ENCODE results near the gene CSE1L.

The CSE1L gene, protein sequence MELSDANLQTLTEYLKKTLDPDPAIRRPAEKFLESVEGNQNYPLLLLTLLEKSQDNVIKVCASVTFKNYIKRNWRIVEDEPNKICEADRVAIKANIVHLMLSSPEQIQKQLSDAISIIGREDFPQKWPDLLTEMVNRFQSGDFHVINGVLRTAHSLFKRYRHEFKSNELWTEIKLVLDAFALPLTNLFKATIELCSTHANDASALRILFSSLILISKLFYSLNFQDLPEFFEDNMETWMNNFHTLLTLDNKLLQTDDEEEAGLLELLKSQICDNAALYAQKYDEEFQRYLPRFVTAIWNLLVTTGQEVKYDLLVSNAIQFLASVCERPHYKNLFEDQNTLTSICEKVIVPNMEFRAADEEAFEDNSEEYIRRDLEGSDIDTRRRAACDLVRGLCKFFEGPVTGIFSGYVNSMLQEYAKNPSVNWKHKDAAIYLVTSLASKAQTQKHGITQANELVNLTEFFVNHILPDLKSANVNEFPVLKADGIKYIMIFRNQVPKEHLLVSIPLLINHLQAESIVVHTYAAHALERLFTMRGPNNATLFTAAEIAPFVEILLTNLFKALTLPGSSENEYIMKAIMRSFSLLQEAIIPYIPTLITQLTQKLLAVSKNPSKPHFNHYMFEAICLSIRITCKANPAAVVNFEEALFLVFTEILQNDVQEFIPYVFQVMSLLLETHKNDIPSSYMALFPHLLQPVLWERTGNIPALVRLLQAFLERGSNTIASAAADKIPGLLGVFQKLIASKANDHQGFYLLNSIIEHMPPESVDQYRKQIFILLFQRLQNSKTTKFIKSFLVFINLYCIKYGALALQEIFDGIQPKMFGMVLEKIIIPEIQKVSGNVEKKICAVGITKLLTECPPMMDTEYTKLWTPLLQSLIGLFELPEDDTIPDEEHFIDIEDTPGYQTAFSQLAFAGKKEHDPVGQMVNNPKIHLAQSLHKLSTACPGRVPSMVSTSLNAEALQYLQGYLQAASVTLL

DNA sequence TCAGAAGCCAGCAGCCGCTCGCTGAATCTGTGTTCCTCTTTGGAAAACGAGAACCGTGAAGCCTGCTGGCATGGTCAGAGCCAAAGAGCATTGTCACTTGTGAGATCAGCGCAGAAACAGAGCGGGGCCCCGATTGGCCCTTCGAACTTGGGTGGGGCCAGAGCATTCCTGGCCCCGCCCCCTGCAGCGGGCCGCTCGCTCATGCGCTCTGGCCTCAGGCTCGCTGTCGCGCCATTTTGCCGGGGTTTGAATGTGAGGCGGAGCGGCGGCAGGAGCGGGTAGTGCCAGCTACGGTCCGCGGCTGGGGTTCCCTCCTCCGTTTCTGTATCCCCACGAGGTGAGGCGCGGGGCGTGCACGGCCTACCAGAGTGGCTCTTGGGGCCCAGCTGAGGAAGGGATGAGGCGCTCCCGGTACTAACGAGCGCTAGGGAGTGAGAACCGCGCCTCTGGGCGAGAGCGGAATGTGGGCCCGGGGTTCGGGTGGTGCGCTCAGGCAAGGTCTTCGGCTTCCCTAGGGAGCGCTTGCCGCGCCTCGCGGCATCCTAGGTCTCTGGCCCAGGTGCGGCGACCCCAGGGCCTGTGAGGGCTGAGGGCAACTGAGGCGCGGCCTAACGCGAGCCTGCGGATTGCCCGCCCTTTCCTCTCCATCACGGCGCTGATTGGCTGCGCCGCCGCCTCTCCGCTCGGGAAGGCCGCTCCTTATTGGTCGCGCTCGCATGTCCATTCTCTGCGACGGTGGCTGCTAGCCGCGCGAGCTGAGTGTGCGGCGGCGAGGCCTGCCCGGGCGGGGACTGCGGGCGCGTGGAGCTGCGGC lies at the start of gene CSE1L:
TSS of gene CSE1L (plus strand) at position 226 of the 814 bp plus-strand sequence. CDS start 12,152 bp downstream, outside the sequence.
- DNase-seq (ENCODE audit: low read depth) = peak; percentile 97
- TF ChIP-seq, protein P1, sequence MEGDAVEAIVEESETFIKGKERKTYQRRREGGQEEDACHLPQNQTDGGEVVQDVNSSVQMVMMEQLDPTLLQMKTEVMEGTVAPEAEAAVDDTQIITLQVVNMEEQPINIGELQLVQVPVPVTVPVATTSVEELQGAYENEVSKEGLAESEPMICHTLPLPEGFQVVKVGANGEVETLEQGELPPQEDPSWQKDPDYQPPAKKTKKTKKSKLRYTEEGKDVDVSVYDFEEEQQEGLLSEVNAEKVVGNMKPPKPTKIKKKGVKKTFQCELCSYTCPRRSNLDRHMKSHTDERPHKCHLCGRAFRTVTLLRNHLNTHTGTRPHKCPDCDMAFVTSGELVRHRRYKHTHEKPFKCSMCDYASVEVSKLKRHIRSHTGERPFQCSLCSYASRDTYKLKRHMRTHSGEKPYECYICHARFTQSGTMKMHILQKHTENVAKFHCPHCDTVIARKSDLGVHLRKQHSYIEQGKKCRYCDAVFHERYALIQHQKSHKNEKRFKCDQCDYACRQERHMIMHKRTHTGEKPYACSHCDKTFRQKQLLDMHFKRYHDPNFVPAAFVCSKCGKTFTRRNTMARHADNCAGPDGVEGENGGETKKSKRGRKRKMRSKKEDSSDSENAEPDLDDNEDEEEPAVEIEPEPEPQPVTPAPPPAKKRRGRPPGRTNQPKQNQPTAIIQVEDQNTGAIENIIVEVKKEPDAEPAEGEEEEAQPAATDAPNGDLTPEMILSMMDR (IDR thresholded peaks at IDR 0.05; ENCODE audit: low read depth, low read length) = no peak
- TF ChIP-seq, protein P2, sequence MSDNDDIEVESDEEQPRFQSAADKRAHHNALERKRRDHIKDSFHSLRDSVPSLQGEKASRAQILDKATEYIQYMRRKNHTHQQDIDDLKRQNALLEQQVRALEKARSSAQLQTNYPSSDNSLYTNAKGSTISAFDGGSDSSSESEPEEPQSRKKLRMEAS (IDR thresholded peaks at IDR 0.05; ENCODE audit: low read depth, low read length) = peak; percentile 94
- peak; percentile 95 for TF ChIP-seq POLR2A (IDR thresholded peaks at IDR 0.05; ENCODE audit: extremely low read depth, insufficient read length)
- peak; percentile 98 for TF ChIP-seq MYC (IDR thresholded peaks at IDR 0.05; ENCODE audit: low read depth, low read length)
- H3K4me3 ChIP-seq (ENCODE audit: low read depth, low read length) = peak within 1 kb of the TSS; percentile 91

DNA sequence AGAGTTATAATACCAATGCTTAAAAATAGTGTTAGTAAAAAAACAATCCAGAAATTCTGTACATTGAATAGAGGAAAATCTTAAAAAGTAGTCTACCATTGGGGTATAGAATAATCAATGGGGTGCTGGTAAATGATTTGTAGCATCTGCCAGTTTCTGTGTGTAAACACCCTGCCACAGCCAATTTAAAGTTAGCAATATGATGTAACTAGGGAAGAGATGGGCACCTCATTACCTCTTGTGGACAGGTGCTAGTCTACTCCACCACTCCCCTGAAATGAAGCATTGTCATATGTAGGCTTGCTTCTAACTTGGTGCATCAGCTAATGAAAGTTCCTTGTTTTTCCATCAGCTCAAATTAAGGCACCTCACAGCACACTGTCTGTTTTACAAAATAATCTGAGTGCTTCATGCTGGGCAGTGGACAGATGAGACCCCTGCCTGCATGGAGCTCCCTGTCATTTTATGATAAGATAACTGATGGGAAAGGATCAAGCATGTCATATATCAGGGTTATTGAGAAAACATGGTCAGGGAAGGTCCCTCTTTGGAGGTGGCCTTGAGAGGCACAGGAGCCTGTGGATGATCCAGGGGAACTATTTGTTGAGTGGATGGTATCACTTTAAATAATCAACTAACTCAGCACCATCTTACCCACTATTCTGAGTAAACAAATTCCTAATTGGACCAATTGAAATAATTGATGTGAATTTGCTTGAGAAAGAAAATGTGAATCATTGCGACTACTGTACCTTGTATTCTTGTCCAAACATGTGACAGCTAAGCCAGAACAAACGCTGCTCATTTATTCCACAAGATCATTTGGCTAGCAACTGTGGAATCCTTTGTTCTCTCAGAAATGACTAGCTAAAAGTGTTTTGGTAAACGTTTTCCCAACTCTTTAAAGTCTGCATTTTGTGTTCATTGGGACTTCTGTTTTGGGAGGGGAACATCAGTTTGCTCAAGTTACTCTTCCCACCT lies 45.9 kb upstream of the CSE1L start:
- TF ChIP-seq, protein P2 (IDR thresholded peaks at IDR 0.05; ENCODE audit: low read depth, low read length) = no peak
- TF ChIP-seq MYC (IDR thresholded peaks at IDR 0.05; ENCODE audit: low read depth, low read length) = no peak
- TF ChIP-seq, protein P1 (IDR thresholded peaks at IDR 0.05; ENCODE audit: low read depth, low read length) = no peak

DNA sequence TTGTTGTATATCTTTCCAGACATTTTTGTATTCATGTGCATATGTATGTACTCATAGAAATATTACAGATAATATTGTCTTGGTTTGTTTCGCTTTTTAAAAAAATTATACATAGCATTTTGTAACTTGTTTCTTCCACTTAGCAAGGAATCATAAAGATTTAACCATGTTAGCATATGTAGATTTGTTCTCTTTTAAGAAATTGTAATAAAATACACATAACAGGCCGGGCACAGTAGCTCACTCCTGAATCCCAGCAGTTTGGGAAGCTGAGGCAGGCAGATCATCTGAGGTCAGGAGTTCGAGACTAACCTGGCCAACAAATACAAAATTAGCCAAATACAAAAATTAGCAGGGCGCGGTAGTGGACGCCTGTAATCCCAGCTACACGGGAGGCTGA lies 44.4 kb upstream of the CSE1L start:
- H3K4me3 ChIP-seq (ENCODE audit: low read depth, low read length) = no peak overlapping the region
- TF ChIP-seq, protein P1 (IDR thresholded peaks at IDR 0.05; ENCODE audit: low read depth, low read length) = no peak
- TF ChIP-seq, protein P2 (IDR thresholded peaks at IDR 0.05; ENCODE audit: low read depth, low read length) = no peak
- TF ChIP-seq POLR2A (IDR thresholded peaks at IDR 0.05; ENCODE audit: extremely low read depth, insufficient read length) (no peak), MYC (IDR thresholded peaks at IDR 0.05; ENCODE audit: low read depth, low read length) (no peak)
- DNase-seq (ENCODE audit: low read depth) = no peak

More for the DNA sequence above, 45.9 kb upstream of the CSE1L start:
- no peak for DNase-seq (ENCODE audit: low read depth)
- H3K4me3 ChIP-seq (ENCODE audit: low read depth, low read length) = no peak overlapping the region

DNA sequence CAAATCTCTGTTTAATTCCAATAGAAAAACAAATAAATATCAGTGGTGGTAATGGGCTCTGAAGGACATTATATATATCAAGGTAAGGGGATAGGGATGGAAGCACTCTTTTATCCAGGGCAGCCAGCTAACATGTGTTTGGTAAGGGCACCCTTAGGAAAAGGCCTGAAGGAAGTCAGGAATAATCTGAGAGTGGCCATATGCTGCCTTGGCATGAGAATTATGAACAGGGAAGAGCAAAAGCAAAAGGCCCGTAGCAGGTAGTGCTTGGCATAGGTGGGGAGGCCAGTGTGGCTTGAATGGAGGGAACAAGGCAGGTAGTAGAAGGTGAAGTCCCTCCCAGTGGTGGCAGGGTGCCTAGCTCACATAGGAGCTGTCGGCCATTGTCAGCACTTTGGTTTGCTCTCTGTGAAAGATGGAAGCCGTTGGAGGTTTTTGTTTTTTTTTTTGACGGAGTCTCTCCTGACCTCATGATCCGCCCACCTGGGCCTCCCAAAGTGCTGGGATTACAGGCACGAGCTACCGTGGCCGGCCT lies 39.6 kb upstream of the CSE1L start:
- TF ChIP-seq, protein P1 (IDR thresholded peaks at IDR 0.05; ENCODE audit: low read depth, low read length) = no peak
- TF ChIP-seq POLR2A (IDR thresholded peaks at IDR 0.05; ENCODE audit: extremely low read depth, insufficient read length) (no peak), MYC (IDR thresholded peaks at IDR 0.05; ENCODE audit: low read depth, low read length) (no peak)
- TF ChIP-seq, protein P2 (IDR thresholded peaks at IDR 0.05; ENCODE audit: low read depth, low read length) = no peak
- no peak overlapping the region for H3K4me3 ChIP-seq (ENCODE audit: low read depth, low read length)
- no peak for DNase-seq (ENCODE audit: low read depth)

Measured in NB4 (cell line).